GM21576 (cell line): Measurements from ENCODE around the gene EPS8L3.
"Not testable (repeated sequence)": the region's sequence is repeated elsewhere in the genome, so short reads cannot be mapped to it uniquely, and the experiment has no call there.

Experiments
- ATAC-seq: cut with Tn5 transposase; IDR thresholded peaks from one replicate; pipeline ENCODE4 v1.9.1; 2021; ENCODE audit warnings: mild to moderate bottlenecking, moderate library complexity; ENCODE audit not compliant: unreplicated experiment

The EPS8L3 gene

GRCh38 chr1:109763646-109764415, at the start of gene EPS8L3:
TSS of gene EPS8L3 (minus strand) at chr1:109763923. CDS start at chr1:109761749, 2,174 bp downstream.
- ATAC-seq, result no peak

- ATAC-seq, result no peak
Measured at GRCh38 chr1:109812691-109813393, 49.1 kb upstream of the EPS8L3 start.

GRCh38 chr1:109808703-109809102, 45.0 kb upstream of the EPS8L3 start:
- ATAC-seq, result no peak

- no peak for ATAC-seq
Measured at GRCh38 chr1:109807822-109808680, 44.3 kb upstream of the EPS8L3 start.

GRCh38 chr1:109807402-109807801, 43.7 kb upstream of the EPS8L3 start:
- ATAC-seq, result no peak

GRCh38 chr1:109806733-109807400, 43.1 kb upstream of the EPS8L3 start:
- ATAC-seq, result no peak

GRCh38 chr1:109805486-109806165, 41.9 kb upstream of the EPS8L3 start:
- no peak for ATAC-seq

- ATAC-seq, result no peak
Measured at GRCh38 chr1:109804660-109805059, 40.9 kb upstream of the EPS8L3 start.

GRCh38 chr1:109803901-109804331, 40.2 kb upstream of the EPS8L3 start:
- ATAC-seq, result no peak

- ATAC-seq, result no peak
Measured at GRCh38 chr1:109802901-109803561, 39.3 kb upstream of the EPS8L3 start.

GRCh38 chr1:109802136-109802900, 38.6 kb upstream of the EPS8L3 start:
- no peak for ATAC-seq

- no peak for ATAC-seq
Measured at GRCh38 chr1:109801791-109802135, 38.0 kb upstream of the EPS8L3 start.

GRCh38 chr1:109800291-109800690, 36.6 kb upstream of the EPS8L3 start:
- no peak for ATAC-seq

- ATAC-seq, result no peak
Measured at GRCh38 chr1:109799445-109799844, 35.7 kb upstream of the EPS8L3 start.

GRCh38 chr1:109797303-109797595, 33.5 kb upstream of the EPS8L3 start:
- not testable (repeated sequence) for ATAC-seq

- ATAC-seq, result no peak
Measured at GRCh38 chr1:109796484-109797302, 33.0 kb upstream of the EPS8L3 start.

GRCh38 chr1:109794319-109795132, 30.8 kb upstream of the EPS8L3 start:
- no peak for ATAC-seq
